RWPE1 (cell line): ENCODE data around the gene PXMP4.
"Not testable (repeated sequence)": the region's sequence is repeated elsewhere in the genome, so short reads cannot be mapped to it uniquely, and the experiment has no call there.

Experiments used
- CTCF ChIA-PET: fragments of 350-600 bp; sonication (Branson Sonifier 250); formaldehyde crosslinking; extraction: SDS; loops from one replicate; lab custom pipeline; 2021; lab: Yijun Ruan, JAX
- POLR2A ChIA-PET: fragments of 400-600 bp; formaldehyde crosslinking; extraction: SDS; loops from one replicate; lab custom pipeline; 2020; ENCODE audit warnings: antibody characterized with exemption; ENCODE audit not compliant: low non-redundant PET; lab: Yijun Ruan, JAX
- DNase-seq: peaks from one replicate; pipeline ENCODE4 v3.0.0; 2012; ENCODE audit warnings: low spot score
- H3K27ac ChIP-seq: fragments of 450-650 bp; 2 replicates; pipeline ENCODE4 v1.5.1; 2017
- TF ChIP-seq, protein P1 (sequence below): fragments of 450-650 bp; conservative IDR thresholded peaks from 2 replicates; pipeline ENCODE4 v1.5.1; 2017; ENCODE audit warnings: low read depth, mild to moderate bottlenecking

Gene PXMP4

DNA sequence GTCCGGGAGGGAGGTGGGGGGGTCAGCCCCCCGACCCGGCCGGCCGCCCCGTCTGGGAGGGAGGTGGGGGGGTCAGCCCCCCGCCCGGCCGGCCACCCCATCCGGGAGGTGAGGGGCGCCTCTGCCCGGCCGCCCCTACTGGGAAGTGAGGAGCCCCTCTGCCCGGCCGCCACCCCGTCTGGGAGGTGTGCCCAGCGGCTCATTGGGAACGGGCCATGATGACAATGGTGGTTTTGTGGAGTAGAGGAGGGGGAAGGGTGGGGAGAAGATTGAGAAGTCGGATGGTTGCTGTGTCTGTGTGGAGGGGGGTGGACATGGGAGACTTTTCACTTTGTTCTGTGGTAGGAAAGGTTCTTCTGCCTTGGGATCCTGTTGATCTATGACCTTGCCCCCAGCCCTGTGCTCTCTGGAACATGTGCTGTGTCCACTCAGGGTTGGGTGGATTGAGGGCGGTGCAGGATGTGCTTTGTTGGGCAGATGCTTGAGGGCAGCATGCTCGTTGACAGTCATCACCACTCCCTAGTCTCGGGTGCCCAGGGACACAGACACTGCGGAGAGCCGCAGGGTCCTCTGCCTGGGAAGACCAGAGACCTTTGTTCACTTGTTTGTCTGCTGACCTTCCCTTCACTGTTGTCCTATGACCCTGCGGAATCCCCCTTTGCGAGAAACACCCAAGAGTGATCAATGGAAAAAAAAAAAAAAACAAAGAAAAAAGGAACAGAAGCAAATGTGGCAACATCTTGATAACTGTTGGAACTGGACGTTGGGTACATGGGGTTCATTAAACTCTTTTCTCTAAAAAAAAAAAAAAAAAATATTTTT, 18.3 kb downstream of the PXMP4 start:
- ChIA-PET CTCF (no interaction called here), POLR2A (no interaction called here)
- TF ChIP-seq, protein P1, sequence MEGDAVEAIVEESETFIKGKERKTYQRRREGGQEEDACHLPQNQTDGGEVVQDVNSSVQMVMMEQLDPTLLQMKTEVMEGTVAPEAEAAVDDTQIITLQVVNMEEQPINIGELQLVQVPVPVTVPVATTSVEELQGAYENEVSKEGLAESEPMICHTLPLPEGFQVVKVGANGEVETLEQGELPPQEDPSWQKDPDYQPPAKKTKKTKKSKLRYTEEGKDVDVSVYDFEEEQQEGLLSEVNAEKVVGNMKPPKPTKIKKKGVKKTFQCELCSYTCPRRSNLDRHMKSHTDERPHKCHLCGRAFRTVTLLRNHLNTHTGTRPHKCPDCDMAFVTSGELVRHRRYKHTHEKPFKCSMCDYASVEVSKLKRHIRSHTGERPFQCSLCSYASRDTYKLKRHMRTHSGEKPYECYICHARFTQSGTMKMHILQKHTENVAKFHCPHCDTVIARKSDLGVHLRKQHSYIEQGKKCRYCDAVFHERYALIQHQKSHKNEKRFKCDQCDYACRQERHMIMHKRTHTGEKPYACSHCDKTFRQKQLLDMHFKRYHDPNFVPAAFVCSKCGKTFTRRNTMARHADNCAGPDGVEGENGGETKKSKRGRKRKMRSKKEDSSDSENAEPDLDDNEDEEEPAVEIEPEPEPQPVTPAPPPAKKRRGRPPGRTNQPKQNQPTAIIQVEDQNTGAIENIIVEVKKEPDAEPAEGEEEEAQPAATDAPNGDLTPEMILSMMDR: no peak
- no peak for DNase-seq
- no peak overlapping the region for H3K27ac ChIP-seq

DNA sequence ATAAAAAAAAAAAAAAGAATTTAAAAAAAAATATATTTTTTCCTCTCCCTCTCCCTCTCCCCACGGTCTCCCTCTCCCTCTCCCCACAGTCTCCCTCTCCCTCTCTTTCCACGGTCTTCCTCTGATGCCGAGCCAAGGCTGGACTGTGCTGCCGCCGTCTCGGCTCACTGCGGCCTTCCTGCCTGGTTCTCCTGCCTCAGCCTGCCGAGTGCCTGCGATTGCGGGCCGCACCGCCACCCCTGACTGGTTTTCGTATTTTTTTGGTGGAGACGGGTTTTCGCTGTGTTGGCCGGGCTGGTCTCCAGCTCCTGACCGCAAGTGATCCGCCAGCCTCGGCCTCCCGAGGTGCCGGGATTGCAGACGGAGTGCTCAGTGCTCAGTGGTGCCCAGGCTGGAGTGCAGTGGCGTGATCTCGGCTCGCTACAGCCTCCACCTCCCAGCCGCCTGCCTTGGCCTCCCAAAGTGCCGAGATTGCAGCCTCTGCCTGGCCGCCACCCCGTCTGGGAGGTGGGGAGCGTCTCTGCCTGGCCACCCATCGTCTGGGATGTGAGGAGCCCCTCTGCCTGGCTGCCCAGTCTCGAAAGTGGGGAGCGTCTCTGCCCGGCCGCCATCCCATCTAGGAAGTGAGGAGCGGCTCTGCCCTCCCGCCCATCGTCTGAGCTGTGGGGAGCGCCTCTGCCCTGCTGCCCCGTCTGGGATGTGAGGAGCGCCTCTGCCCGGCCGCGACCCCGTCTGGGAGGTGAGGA, 19.2 kb downstream of the PXMP4 start:
- POLR2A ChIA-PET, DNase-seq, H3K27ac ChIP-seq, CTCF ChIA-PET: not testable (repeated sequence)

GRCh38 chr20:33698966-33699365, 21.1 kb downstream of the PXMP4 start:
- CTCF ChIA-PET, H3K27ac ChIP-seq, DNase-seq, POLR2A ChIA-PET: not testable (repeated sequence)

DNA sequence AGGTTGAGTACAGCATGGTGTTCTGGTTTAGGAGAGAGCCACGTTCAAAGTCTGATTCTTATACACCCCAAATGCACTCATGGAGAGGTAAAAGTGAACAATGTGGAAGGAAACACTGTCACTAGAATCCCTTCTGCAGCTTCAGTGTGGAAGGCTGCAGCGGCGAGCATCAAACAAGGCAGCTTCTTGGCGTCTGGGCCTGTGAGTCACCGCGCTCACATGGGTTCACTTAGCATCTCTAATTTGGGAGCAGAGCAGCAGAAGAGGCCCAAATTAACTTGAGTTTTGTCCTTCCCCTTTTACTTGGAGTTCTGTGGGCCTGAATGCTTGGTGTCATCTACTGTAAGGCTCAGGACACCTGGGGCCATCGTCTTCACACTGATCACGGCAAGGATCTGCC, 23.0 kb downstream of the PXMP4 start:
- ChIA-PET CTCF (interaction anchor here (0.7 kb wide), 2 partner anchors 248 to 1529 kb away, joined by 3 read pairs; no protein-coding TSS in a partner anchor), POLR2A (interaction anchor here (0.6 kb wide), 2 partner anchors 204 to 296 kb away, joined by 3 to 4 read pairs; no protein-coding TSS in a partner anchor)
- TF ChIP-seq, protein P1: no peak
- no peak overlapping the region for H3K27ac ChIP-seq
- no peak for DNase-seq

- TF ChIP-seq, protein P1: no peak
- CTCF ChIA-PET: no interaction called here
- POLR2A ChIA-PET: interaction anchor here (0.6 kb wide), 1 partner anchor 296 kb away, joined by 3 read pairs; no protein-coding TSS in a partner anchor
- no peak for DNase-seq
- no peak overlapping the region for H3K27ac ChIP-seq
Observed at GRCh38 chr20:33696448-33696847, 23.7 kb downstream of the PXMP4 start.

DNA sequence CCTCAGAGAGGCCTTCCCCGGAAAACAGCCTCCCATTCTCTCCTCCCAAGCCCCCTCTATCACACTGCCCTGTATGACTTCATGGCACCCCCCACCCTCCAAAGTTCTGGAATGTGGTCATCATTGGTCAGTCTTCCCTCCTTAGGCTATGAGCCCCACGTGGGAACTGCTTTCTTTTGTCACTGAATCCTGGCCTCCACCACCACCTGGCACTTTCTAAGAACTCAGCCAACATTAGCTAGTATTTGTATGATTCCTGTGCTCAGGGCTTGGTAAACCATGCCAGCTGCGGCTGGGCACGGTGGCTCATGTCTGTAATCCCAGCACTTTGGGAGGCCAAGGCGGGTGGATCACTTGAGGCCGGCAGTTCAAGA, 25.5 kb downstream of the PXMP4 start:
- TF ChIP-seq, protein P1: no peak
- CTCF ChIA-PET: interaction anchor here (0.6 kb wide), 1 partner anchor 1389 kb away, joined by 3 read pairs; no protein-coding TSS in a partner anchor
- POLR2A ChIA-PET: no interaction called here
- H3K27ac ChIP-seq: no peak overlapping the region
- no peak for DNase-seq

DNA sequence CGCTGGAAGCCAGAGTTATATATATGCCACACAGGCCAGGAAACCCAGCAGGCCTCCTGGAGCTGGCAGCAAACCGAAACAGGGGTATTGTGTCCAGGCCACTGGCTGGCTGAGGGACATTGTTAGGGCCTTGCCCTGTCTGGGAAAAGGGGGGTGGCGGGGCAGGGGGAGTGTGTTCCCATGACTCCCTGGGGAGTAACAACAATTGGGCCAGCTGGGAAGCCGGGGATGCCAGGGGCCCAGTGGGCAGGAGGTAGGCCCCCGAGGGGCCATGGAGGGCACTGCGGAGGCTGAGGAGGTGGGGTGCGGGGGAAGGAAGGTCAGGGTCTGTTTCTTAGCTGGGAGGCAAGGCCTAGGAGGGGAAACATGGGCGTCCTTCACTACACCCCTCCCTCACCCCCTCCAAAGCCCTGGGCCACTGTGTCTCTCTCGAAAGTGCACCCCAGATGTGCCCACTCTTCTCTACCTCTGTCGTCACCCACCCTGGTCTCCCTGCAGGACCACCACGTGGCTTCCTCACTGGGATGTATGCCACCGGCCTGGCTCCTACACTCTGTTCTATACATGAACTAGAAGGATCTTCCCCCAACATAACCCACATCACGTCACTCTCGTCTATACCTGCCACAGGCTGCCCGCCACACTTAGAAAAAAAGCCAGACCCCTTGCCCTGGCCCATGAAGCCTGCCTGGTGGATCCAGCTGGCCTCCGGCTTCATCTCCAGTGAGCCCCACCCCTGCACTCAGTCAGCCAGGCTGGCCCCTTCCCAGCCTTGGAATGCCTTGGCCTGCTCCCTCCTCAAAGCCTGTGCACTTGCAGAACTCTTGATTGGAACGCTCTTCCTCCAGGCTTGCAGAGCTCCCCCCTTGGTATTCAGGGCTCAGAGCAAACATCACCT, 26.1 kb downstream of the PXMP4 start:
- no peak for DNase-seq
- CTCF ChIA-PET: interaction anchor here (0.6 to 1.0 kb wide), 3 partner anchors 9 to 1390 kb away, joined by 3 read pairs; no protein-coding TSS in a partner anchor
- POLR2A ChIA-PET: no interaction called here
- H3K27ac ChIP-seq: no peak overlapping the region
- TF ChIP-seq, protein P1: no peak
